Measurements from ENCODE around the gene MARK2.

MARK2 gene

DNA sequence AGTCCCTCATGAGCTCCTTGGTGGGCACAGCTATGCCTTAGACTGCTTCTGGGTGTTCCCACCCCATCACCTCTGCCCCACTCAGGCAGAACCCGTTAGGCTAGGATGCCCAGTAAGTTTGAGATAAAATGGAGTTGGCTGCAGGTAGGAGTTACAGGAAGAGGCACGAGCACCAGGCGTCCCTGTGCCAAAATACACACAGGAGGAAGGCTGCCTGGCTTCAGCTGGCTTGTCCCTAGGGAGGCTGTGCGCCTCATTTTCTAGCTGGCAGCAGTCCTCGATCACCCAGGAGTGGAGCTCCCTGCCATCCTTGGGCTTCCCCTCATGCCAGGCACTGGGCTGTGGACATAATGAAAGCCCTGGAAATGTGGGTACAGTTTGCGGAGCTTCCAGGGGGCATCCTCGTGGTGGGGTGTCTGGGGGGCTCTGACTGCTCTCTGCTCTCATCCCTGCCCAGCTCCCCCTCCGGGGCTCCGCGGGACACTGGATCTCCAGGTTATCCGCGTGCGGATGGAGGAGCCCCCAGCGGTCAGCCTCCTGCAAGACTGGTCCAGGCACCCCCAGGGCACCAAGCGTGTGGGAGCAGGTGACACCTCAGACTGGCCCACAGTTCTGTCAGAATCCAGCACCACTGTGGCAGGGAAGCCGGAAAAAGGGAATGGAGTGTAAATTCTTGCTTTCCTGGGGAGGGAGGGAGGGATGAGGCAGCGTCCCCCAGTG lies 12.3 kb upstream of the MARK2 start:
- no peaks in the 10 kb centered on the region for H3K9me3 ChIP-seq (ENCODE audit: control insufficient read depth, low read length)
- no peaks in the 10 kb centered on the region for H3K36me3 ChIP-seq (ENCODE audit: control insufficient read depth, insufficient read depth, low read length)
- no peak for TF ChIP-seq CTCF (IDR thresholded peaks at IDR 0.05)
- H3K9ac ChIP-seq: no peak overlapping the region
- no peak overlapping the region for H2AFZ ChIP-seq
- no peaks in the 10 kb centered on the region for H3K27me3 ChIP-seq (ENCODE audit: control insufficient read depth, insufficient read depth, low read length)
- H3K4me2 ChIP-seq (ENCODE audit: low read length): no peak overlapping the region
- no peak overlapping the region for H3K4me3 ChIP-seq (ENCODE audit: low read depth, low read length)
- no peaks in the 10 kb centered on the region for H3K79me2 ChIP-seq
- no peaks in the 10 kb centered on the region for H3K4me1 ChIP-seq
- no peak overlapping the region for H3K27ac ChIP-seq

- H3K4me3 ChIP-seq (ENCODE audit: low read depth, low read length): no peak overlapping the region
- no peak for TF ChIP-seq CTCF (IDR thresholded peaks at IDR 0.05)
- H3K36me3 ChIP-seq (ENCODE audit: control insufficient read depth, insufficient read depth, low read length): no peaks in the 10 kb centered on the region
- no peaks in the 10 kb centered on the region for H3K4me1 ChIP-seq
- H3K79me2 ChIP-seq: no peaks in the 10 kb centered on the region
- no peak overlapping the region for H2AFZ ChIP-seq
- H3K9me3 ChIP-seq (ENCODE audit: control insufficient read depth, low read length): no peaks in the 10 kb centered on the region
- H3K4me2 ChIP-seq (ENCODE audit: low read length): no peak overlapping the region
- no peaks in the 10 kb centered on the region for H3K27me3 ChIP-seq (ENCODE audit: control insufficient read depth, insufficient read depth, low read length)
- H3K9ac ChIP-seq: no peak overlapping the region
- no peak overlapping the region for H3K27ac ChIP-seq
Measured at GRCh38 chr11:63829823-63830489, 9.0 kb upstream of the MARK2 start.

DNA sequence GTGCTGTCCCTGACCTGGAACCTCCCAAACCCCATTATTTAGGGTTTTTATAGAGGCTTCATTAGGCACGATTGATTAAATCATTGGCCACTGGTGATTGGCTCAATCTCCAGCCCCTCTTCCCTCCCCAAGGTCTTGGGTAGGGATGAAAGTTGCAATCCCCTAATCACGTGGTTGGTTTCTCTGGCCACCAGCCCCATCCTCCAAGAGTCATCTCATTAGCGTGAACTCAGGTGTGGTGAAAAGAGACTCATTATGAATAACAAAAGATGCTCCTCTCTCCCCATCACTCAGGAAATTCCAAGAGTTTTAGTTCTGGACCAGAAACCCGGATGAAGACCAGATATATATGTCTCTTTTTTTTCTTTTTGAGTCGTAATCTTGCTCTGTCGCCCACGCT lies 7.6 kb upstream of the MARK2 start:
- Histone ChIP-seq H3K9ac (no peak overlapping the region), H3K4me2 (ENCODE audit: low read length) (no peak overlapping the region), H3K9me3 (ENCODE audit: control insufficient read depth, low read length) (no peaks in the 10 kb centered on the region), H3K27ac (no peak overlapping the region), H3K79me2 (no peaks in the 10 kb centered on the region), H3K27me3 (ENCODE audit: control insufficient read depth, insufficient read depth, low read length) (no peaks in the 10 kb centered on the region), H3K4me3 (ENCODE audit: low read depth, low read length) (no peak overlapping the region), H2AFZ (no peak overlapping the region), H3K4me1 (no peaks in the 10 kb centered on the region), H3K36me3 (ENCODE audit: control insufficient read depth, insufficient read depth, low read length) (no peaks in the 10 kb centered on the region)
- no peak for TF ChIP-seq CTCF (IDR thresholded peaks at IDR 0.05)

- H3K9ac ChIP-seq: no peak overlapping the region
- no peaks in the 10 kb centered on the region for H3K27me3 ChIP-seq (ENCODE audit: control insufficient read depth, insufficient read depth, low read length)
- no peak overlapping the region for H3K4me3 ChIP-seq (ENCODE audit: low read depth, low read length)
- H3K36me3 ChIP-seq (ENCODE audit: control insufficient read depth, insufficient read depth, low read length): no peaks in the 10 kb centered on the region
- no peak overlapping the region for H3K4me2 ChIP-seq (ENCODE audit: low read length)
- no peak for TF ChIP-seq CTCF (IDR thresholded peaks at IDR 0.05)
- H3K27ac ChIP-seq: no peak overlapping the region
- H2AFZ ChIP-seq: no peak overlapping the region
- H3K4me1 ChIP-seq: no peaks in the 10 kb centered on the region
- H3K9me3 ChIP-seq (ENCODE audit: control insufficient read depth, low read length): no peaks in the 10 kb centered on the region
- H3K79me2 ChIP-seq: no peaks in the 10 kb centered on the region
Measured at GRCh38 chr11:63832336-63832735, 6.6 kb upstream of the MARK2 start.

DNA sequence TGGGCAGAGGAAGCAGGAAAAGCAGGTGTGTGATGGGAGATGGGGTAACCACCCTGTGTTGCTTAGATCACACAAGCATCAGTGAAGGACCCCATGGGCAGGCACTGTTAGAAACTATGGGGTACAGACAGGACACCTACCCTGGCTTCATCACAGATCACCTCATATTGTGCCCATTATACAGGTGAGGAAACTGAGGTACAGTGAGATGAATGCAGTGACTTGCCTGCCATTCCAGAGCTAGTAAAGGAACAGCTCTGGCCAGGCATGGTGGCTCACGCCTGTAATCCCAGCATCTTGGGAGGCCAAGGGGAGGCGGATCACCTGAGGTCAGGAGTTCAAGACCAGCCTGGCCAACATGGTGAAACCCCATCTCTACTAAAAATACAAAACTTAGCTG lies 5.9 kb upstream of the MARK2 start:
- Histone ChIP-seq H3K4me3 (ENCODE audit: low read depth, low read length) (no peak overlapping the region), H2AFZ (no peak overlapping the region), H3K9ac (no peak overlapping the region), H3K27me3 (ENCODE audit: control insufficient read depth, insufficient read depth, low read length) (no peaks in the 10 kb centered on the region), H3K4me2 (ENCODE audit: low read length) (no peak overlapping the region), H3K9me3 (ENCODE audit: control insufficient read depth, low read length) (no peaks in the 10 kb centered on the region), H3K79me2 (no peaks in the 10 kb centered on the region), H3K4me1 (peaks cover 3% of the 10 kb centered on the region), H3K27ac (no peak overlapping the region), H3K36me3 (ENCODE audit: control insufficient read depth, insufficient read depth, low read length) (no peaks in the 10 kb centered on the region)
- TF ChIP-seq CTCF (IDR thresholded peaks at IDR 0.05): no peak

Measured in parathyroid adenoma (tissue), 2 donors.